ENCODE results near the gene GZMM.

DNA sequence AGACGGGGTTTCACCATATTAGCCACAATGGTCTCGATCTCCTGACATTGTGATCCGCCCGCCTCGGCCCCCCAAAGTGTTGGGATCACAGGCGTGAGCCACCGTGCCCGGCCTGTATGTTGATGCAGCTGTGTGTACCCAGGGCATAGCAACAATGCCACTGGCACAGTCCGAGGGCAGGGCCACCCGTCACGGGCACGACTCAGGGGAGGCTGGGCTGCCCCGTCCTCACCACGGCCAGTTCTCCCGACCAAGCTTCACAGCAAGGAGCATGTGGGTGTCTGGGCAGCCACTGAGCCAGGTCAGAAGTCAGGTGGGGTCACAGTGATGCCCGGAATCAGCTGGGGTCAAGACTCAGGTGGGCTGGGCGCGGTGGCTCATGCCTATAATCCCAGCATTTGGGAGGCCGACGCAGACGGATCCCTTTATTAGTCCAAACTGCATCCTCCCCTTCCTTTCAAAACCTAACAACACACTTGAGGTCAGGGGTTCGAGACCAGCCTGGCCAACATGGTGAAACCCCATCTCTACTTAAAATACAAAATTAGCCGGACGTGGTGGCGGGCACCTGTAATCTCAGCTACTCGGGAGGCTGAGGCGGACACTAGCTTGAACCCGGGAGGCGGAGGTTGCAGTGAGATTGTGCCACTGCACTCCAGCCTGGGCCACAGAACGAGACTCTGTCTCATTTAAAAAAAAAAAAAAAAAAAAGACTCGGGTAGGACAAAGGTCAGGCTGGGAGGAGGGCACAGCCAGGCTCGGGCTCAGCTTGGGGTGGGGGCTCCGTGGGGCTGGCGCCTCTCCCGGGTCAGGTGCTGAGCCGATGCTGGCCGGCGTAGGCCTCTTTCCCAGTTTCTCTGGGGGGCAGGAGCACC is 13.5 kb upstream of the GZMM start:
- no peak for TF ChIP-seq CTCF (IDR thresholded peaks at IDR 0.05)
- TF ChIP-seq POLR2A (IDR thresholded peaks at IDR 0.05): no peak
